Ovary (tissue), 3 donors: ENCODE measurements around the gene BEND6.

Experiments used
- EP300 ChIP-seq: sonication (generic); formaldehyde crosslinking; IDR thresholded peaks from one replicate; pipeline ENCODE4 v1.6.1; 2017; ENCODE audit warnings: antibody characterized with exemption
- POLR2A ChIP-seq: fragments of 450-650 bp; IDR thresholded peaks from one replicate; pipeline ENCODE4 v1.6.1; 2017; ENCODE audit warnings: antibody characterized with exemption, mild to moderate bottlenecking, moderate library complexity
- TF ChIP-seq, protein P1 (sequence below), 3 donors: fragments of 450-650 bp in 2 of 3; fragments of 200-600 bp in 1 of 3; IDR thresholded peaks; one replicate each; pipeline versions ENCODE4 v1.5.1 to v1.8.0; 2016 to 2022; ENCODE audit warnings: antibody characterized with exemption in 3 of 3, mild to moderate bottlenecking in 1 of 3
- donor health status: DM: no; HTN: no; CAD: no.

GRCh38 chr6:57040011-57040410 is 85.1 kb downstream of the BEND6 start:
- TF ChIP-seq, protein P1, sequence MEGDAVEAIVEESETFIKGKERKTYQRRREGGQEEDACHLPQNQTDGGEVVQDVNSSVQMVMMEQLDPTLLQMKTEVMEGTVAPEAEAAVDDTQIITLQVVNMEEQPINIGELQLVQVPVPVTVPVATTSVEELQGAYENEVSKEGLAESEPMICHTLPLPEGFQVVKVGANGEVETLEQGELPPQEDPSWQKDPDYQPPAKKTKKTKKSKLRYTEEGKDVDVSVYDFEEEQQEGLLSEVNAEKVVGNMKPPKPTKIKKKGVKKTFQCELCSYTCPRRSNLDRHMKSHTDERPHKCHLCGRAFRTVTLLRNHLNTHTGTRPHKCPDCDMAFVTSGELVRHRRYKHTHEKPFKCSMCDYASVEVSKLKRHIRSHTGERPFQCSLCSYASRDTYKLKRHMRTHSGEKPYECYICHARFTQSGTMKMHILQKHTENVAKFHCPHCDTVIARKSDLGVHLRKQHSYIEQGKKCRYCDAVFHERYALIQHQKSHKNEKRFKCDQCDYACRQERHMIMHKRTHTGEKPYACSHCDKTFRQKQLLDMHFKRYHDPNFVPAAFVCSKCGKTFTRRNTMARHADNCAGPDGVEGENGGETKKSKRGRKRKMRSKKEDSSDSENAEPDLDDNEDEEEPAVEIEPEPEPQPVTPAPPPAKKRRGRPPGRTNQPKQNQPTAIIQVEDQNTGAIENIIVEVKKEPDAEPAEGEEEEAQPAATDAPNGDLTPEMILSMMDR (IDR thresholded peaks at IDR 0.05): no peak
- TF ChIP-seq EP300: no peak
- TF ChIP-seq POLR2A: no peak
